ENCODE measurements around the gene CUBN.

DNA sequence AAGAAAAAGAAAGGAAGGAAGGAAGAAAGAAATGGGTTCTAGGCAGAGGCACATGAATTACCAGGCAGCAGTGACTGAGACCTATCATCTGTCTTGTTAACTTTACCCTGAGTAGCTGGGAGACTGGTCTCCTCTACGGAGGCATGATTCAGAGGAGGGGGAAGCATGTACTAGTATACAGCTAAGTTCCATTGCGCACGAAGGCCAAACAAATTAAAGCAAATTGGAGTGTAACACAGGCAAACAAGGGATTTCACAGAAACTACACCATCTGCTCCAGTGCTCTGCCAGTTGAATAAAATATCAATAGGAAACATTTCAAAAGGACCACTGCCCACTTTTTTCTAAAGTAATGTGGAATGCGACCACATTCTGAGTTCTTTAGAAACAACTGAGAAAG, 246.5 kb downstream of the CUBN start:
- TF ChIP-seq, protein P1, sequence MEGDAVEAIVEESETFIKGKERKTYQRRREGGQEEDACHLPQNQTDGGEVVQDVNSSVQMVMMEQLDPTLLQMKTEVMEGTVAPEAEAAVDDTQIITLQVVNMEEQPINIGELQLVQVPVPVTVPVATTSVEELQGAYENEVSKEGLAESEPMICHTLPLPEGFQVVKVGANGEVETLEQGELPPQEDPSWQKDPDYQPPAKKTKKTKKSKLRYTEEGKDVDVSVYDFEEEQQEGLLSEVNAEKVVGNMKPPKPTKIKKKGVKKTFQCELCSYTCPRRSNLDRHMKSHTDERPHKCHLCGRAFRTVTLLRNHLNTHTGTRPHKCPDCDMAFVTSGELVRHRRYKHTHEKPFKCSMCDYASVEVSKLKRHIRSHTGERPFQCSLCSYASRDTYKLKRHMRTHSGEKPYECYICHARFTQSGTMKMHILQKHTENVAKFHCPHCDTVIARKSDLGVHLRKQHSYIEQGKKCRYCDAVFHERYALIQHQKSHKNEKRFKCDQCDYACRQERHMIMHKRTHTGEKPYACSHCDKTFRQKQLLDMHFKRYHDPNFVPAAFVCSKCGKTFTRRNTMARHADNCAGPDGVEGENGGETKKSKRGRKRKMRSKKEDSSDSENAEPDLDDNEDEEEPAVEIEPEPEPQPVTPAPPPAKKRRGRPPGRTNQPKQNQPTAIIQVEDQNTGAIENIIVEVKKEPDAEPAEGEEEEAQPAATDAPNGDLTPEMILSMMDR (IDR thresholded peaks at IDR 0.05): no peak
- TF ChIP-seq POLR2A (IDR thresholded peaks at IDR 0.05): no peak

Measured in tibial nerve (tissue), 3 donors.